ENCODE measurements around the gene USP54. TPM values are rescaled to one million over a fixed set of nuclear protein-coding genes. Genes with fewer than 3 reads are reported as not detected.

The USP54 gene, protein sequence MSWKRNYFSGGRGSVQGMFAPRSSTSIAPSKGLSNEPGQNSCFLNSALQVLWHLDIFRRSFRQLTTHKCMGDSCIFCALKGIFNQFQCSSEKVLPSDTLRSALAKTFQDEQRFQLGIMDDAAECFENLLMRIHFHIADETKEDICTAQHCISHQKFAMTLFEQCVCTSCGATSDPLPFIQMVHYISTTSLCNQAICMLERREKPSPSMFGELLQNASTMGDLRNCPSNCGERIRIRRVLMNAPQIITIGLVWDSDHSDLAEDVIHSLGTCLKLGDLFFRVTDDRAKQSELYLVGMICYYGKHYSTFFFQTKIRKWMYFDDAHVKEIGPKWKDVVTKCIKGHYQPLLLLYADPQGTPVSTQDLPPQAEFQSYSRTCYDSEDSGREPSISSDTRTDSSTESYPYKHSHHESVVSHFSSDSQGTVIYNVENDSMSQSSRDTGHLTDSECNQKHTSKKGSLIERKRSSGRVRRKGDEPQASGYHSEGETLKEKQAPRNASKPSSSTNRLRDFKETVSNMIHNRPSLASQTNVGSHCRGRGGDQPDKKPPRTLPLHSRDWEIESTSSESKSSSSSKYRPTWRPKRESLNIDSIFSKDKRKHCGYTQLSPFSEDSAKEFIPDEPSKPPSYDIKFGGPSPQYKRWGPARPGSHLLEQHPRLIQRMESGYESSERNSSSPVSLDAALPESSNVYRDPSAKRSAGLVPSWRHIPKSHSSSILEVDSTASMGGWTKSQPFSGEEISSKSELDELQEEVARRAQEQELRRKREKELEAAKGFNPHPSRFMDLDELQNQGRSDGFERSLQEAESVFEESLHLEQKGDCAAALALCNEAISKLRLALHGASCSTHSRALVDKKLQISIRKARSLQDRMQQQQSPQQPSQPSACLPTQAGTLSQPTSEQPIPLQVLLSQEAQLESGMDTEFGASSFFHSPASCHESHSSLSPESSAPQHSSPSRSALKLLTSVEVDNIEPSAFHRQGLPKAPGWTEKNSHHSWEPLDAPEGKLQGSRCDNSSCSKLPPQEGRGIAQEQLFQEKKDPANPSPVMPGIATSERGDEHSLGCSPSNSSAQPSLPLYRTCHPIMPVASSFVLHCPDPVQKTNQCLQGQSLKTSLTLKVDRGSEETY (N-terminal part only)
- total RNA-seq: 12.9 and 14.3 TPM in 2 replicates
- 4.0 TPM for total RNA-seq (2013)
- polyA plus RNA-seq: 2.3 and 2.8 TPM in 2 replicates
- polyA minus RNA-seq: 1.7 and 6.0 TPM in 2 replicates

- peak within 1 kb of the TSS; percentile 14 for H3K9ac ChIP-seq (ENCODE audit: low read length)
- DNase-seq: peak; percentile 11
- H3K27me3 ChIP-seq (replicated peaks in 1 of 4; ENCODE audit: control extremely low read depth in 1 of 4, control insufficient read depth in 3 of 4, insufficient read depth in 4 of 4, low read length in 3 of 4): no peaks in the 10 kb centered on the region
- Mint-ChIP-seq H3K27me3 (no peaks in the 10 kb centered on the region), H3K4me1 (peaks cover 16% of the 10 kb centered on the region), H3K4me3 (peak within 1 kb of the TSS; percentile 35), H3K27ac (peak within 1 kb of the TSS; percentile 38), H3K9me3 (ENCODE audit: insufficient read depth) (no peaks in the 10 kb centered on the region)
- H3K27ac ChIP-seq (ENCODE audit: low read length in 2 of 2): peak within 1 kb of the TSS in 1 of 2 donors; percentile 10
- CTCF ChIA-PET: interaction anchor here (0.7 to 1.1 kb wide), 3 partner anchors 17 to 931 kb away, joined by 3 read pairs; no protein-coding TSS in a partner anchor
- TF ChIP-seq EZH2 (IDR thresholded peaks at IDR 0.05; ENCODE audit: borderline replicate concordance, insufficient read depth, low read depth, low read length, poor library complexity, severe bottlenecking): no peak
- TF ChIP-seq, protein P1, sequence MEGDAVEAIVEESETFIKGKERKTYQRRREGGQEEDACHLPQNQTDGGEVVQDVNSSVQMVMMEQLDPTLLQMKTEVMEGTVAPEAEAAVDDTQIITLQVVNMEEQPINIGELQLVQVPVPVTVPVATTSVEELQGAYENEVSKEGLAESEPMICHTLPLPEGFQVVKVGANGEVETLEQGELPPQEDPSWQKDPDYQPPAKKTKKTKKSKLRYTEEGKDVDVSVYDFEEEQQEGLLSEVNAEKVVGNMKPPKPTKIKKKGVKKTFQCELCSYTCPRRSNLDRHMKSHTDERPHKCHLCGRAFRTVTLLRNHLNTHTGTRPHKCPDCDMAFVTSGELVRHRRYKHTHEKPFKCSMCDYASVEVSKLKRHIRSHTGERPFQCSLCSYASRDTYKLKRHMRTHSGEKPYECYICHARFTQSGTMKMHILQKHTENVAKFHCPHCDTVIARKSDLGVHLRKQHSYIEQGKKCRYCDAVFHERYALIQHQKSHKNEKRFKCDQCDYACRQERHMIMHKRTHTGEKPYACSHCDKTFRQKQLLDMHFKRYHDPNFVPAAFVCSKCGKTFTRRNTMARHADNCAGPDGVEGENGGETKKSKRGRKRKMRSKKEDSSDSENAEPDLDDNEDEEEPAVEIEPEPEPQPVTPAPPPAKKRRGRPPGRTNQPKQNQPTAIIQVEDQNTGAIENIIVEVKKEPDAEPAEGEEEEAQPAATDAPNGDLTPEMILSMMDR (IDR thresholded peaks at IDR 0.05): no peak
- POLR2A ChIA-PET: no interaction called here
- no peaks in the 10 kb centered on the region for H3K36me3 ChIP-seq (replicated peaks in 1 of 2; ENCODE audit: control extremely low read depth in 1 of 2, control insufficient read depth in 1 of 2, extremely low read depth in 1 of 2, insufficient read depth in 2 of 2, low read length in 1 of 2)
- no peak for ATAC-seq (ENCODE audit: low read depth)
- H4K20me1 ChIP-seq (ENCODE audit: control insufficient read depth, insufficient read depth, low read length, poor library complexity, severe bottlenecking): no peaks in the 10 kb centered on the region
- H3K4me1 ChIP-seq (ENCODE audit: control insufficient read depth in 2 of 2, insufficient read depth in 2 of 2, low read length in 2 of 2): peaks cover 12 to 14% of the 10 kb centered on the region in 2 donors
- peak within 1 kb of the TSS; percentile 34 for H3K4me2 ChIP-seq (replicated peaks; ENCODE audit: low read depth, low read length, poor library complexity, severe bottlenecking)
- WGBS (ENCODE audit: insufficient coverage): no CpG with 5 or more reads among the region's 6 CpGs
- no peaks in the 10 kb centered on the region for H3K9me3 ChIP-seq (ENCODE audit: control extremely low read depth in 1 of 3, control insufficient read depth in 2 of 3, insufficient read depth in 1 of 3, low read length in 2 of 3)
- intact Hi-C loops (cut with micrococcal nuclease): no loop called here
- peak within 1 kb of the TSS; percentile 60 for H2AFZ ChIP-seq (ENCODE audit: insufficient read depth, low read depth, low read length, poor library complexity, severe bottlenecking)
- no peak within 1 kb of the TSS for H3K4me3 ChIP-seq (ENCODE audit: control extremely low read depth in 1 of 5, extremely low read depth in 1 of 5, insufficient read depth in 1 of 5, low read depth in 2 of 5, low read length in 4 of 5)
- no peaks in the 10 kb centered on the region for H3K79me2 ChIP-seq (ENCODE audit: control insufficient read depth, insufficient read depth, low read length)
These were observed at the start of gene USP54 for GRCh38 chr10:73590881-73591799. Gene USP54 (minus strand): TSS chr10:73591342. CDS start chr10:73575658, 15,684 bp downstream.

All from B cell (primary cell).